GM19324 (cell line): ENCODE measurements around the gene MAP3K9.
A peak's percentile ranks its signal among the peaks of the same experiment; 100 is the strongest.

Experiments used
- ATAC-seq: cut with Tn5 transposase; IDR thresholded peaks from one replicate; pipeline ENCODE4 v1.9.1; 2021; ENCODE audit warnings: mild to moderate bottlenecking, moderate library complexity; ENCODE audit not compliant: unreplicated experiment, low FRiP score

MAP3K9 gene

GRCh38 chr14:70789361-70789760, 20.0 kb downstream of the MAP3K9 start:
- ATAC-seq: no peak

- no peak for ATAC-seq
Measured at GRCh38 chr14:70788898-70789297, 20.4 kb downstream of the MAP3K9 start.

- no peak for ATAC-seq
Measured at GRCh38 chr14:70785556-70785955, 23.8 kb downstream of the MAP3K9 start.

GRCh38 chr14:70784886-70785285, 24.4 kb downstream of the MAP3K9 start:
- no peak for ATAC-seq

GRCh38 chr14:70782361-70782760, 27.0 kb downstream of the MAP3K9 start:
- ATAC-seq: no peak

GRCh38 chr14:70780396-70781075, 28.8 kb downstream of the MAP3K9 start:
- ATAC-seq: peak; percentile 79

GRCh38 chr14:70779667-70780066, 29.6 kb downstream of the MAP3K9 start:
- ATAC-seq: no peak

- no peak for ATAC-seq
Measured at GRCh38 chr14:70776197-70776596, 33.1 kb downstream of the MAP3K9 start.

GRCh38 chr14:70773182-70773862, 36.0 kb downstream of the MAP3K9 start:
- ATAC-seq: no peak

- ATAC-seq: no peak
Measured at GRCh38 chr14:70771781-70772212, 37.5 kb downstream of the MAP3K9 start.

GRCh38 chr14:70770490-70770889, 38.8 kb downstream of the MAP3K9 start:
- ATAC-seq: no peak

GRCh38 chr14:70759398-70759797, 49.9 kb downstream of the MAP3K9 start:
- ATAC-seq: no peak

- ATAC-seq: no peak
Measured at GRCh38 chr14:70755655-70756054, 53.7 kb downstream of the MAP3K9 start.

GRCh38 chr14:70754991-70755390, 54.3 kb downstream of the MAP3K9 start:
- no peak for ATAC-seq

GRCh38 chr14:70753518-70753953, 55.8 kb downstream of the MAP3K9 start:
- no peak for ATAC-seq

GRCh38 chr14:70748422-70748821, 60.9 kb downstream of the MAP3K9 start:
- ATAC-seq: no peak

GRCh38 chr14:70744641-70745040, 64.7 kb downstream of the MAP3K9 start:
- no peak for ATAC-seq

- no peak for ATAC-seq
Measured at GRCh38 chr14:70742316-70742715, 67.0 kb downstream of the MAP3K9 start.

- no peak for ATAC-seq
Measured at GRCh38 chr14:70741482-70741881, 67.8 kb downstream of the MAP3K9 start.

- no peak for ATAC-seq
Measured at GRCh38 chr14:70735043-70735442, 74.3 kb downstream of the MAP3K9 start.

GRCh38 chr14:70731447-70732239, 77.7 kb downstream of the MAP3K9 start:
- no peak for ATAC-seq
